ENCODE measurements around the gene MGRN1. TPM values are rescaled to one million over a fixed set of nuclear protein-coding genes. Genes with fewer than 3 reads are reported as not detected.
A peak's percentile ranks its signal among the peaks of the same experiment; 100 is the strongest.

Gene MGRN1
- total RNA-seq, 6 experiments from 2014 or later, result 65.8 to 81.6 (median 69.1) TPM

GRCh38 chr16:4695473-4696171, 71.0 kb downstream of the MGRN1 start:
- Mint-ChIP-seq H3K36me3 (ENCODE audit: low read depth) (peaks cover 8% of the 10 kb centered on the region), H3K27me3 (ENCODE audit: insufficient read depth) (peaks cover 8% of the 10 kb centered on the region), H3K9me3 (no peaks in the 10 kb centered on the region), H3K4me1 (ENCODE audit: low read depth) (peaks cover 16% of the 10 kb centered on the region), H3K4me3 (peak overlapping the region; percentile 90; the same call in 1 of the 2 replicates), H3K27ac (peak overlapping the region; percentile 83)
- DNase-seq, result no peak
- TF ChIP-seq CTCF (IDR thresholded peaks at IDR 0.05), result no peak

- H3K27me3 Mint-ChIP-seq (ENCODE audit: insufficient read depth), result peaks cover 7% of the 10 kb centered on the region
- DNase-seq, result no peak
- H3K9me3 Mint-ChIP-seq, result no peaks in the 10 kb centered on the region
- no peak overlapping the region for H3K4me3 Mint-ChIP-seq
- H3K4me1 Mint-ChIP-seq (ENCODE audit: low read depth), result peaks cover 16% of the 10 kb centered on the region
- H3K36me3 Mint-ChIP-seq (ENCODE audit: low read depth), result peaks cover 8% of the 10 kb centered on the region
- no peak overlapping the region for H3K27ac Mint-ChIP-seq
- TF ChIP-seq CTCF (IDR thresholded peaks at IDR 0.05), result no peak
These were observed 71.7 kb downstream of the MGRN1 start for GRCh38 chr16:4696172-4696904.

GRCh38 chr16:4696905-4697847, 72.5 kb downstream of the MGRN1 start:
- Mint-ChIP-seq H3K27me3 (ENCODE audit: insufficient read depth) (peaks cover 5% of the 10 kb centered on the region; the same call in 1 of the 2 replicates), H3K4me1 (ENCODE audit: low read depth) (peaks cover 16% of the 10 kb centered on the region), H3K4me3 (no peak overlapping the region), H3K27ac (no peak overlapping the region), H3K36me3 (ENCODE audit: low read depth) (peaks cover 8% of the 10 kb centered on the region), H3K9me3 (no peaks in the 10 kb centered on the region)
- DNase-seq, result no peak
- TF ChIP-seq CTCF (IDR thresholded peaks at IDR 0.05), result no peak

GRCh38 chr16:4697848-4698291, 73.2 kb downstream of the MGRN1 start:
- Mint-ChIP-seq H3K27me3 (ENCODE audit: insufficient read depth) (peaks cover 5% of the 10 kb centered on the region; the same call in 1 of the 2 replicates), H3K4me1 (ENCODE audit: low read depth) (peaks cover 9% of the 10 kb centered on the region), H3K36me3 (ENCODE audit: low read depth) (peaks cover 8% of the 10 kb centered on the region), H3K9me3 (no peaks in the 10 kb centered on the region), H3K27ac (no peak overlapping the region), H3K4me3 (no peak overlapping the region)
- no peak for TF ChIP-seq CTCF (IDR thresholded peaks at IDR 0.05)
- DNase-seq, result no peak

GRCh38 chr16:4698321-4699045, 73.9 kb downstream of the MGRN1 start:
- Mint-ChIP-seq H3K4me1 (ENCODE audit: low read depth) (peaks cover 9% of the 10 kb centered on the region), H3K36me3 (ENCODE audit: low read depth) (peaks cover 8% of the 10 kb centered on the region), H3K27ac (no peak overlapping the region), H3K4me3 (no peak overlapping the region), H3K27me3 (ENCODE audit: insufficient read depth) (peaks cover 5% of the 10 kb centered on the region; the same call in 1 of the 2 replicates), H3K9me3 (no peaks in the 10 kb centered on the region)
- no peak for DNase-seq
- no peak for TF ChIP-seq CTCF (IDR thresholded peaks at IDR 0.05)
